Measurements from ENCODE around the gene DTNB.
"Not testable (repeated sequence)": the region's sequence is repeated elsewhere in the genome, so short reads cannot be mapped to it uniquely, and the experiment has no call there.

The DTNB gene

DNA sequence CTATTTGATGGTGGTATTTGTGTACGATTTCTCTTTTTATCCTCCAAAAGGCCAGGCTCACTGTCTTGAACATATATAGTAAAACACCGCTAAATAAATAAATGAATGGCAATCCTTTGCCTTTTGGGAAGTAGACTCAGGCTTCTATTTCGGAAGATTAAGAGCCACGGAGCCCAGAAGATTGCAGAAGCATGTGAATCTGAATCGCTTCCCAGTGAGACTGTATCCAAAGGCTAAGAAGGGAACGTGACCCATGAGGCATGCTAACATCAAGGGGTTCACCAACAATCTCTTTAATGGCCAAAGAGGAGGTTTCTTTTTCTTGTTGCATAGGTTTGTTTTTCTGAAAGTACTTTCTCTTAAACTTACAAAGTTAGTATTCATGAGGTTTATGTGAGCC lies 261.6 kb downstream of the DTNB start:
- DNase-seq = no peak

DNA sequence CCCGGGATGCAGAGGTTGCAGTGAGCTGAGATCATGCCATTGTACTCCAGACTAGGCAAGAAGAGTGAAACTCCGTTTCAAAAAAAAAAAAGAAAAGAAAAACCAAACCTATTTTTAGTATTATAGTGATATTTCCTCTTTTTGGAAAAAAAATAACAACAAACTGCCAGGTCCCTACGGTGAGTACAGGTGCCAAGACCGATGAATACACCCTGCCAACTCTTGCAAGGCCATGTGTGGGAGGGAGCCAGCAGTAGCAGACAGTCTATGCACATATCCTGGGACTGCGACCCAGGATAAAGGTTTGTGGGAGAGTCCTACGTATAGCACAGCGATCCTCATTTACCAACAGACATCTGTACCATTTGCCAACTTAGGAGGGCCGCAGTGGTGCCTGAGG lies 262.1 kb downstream of the DTNB start:
- no peak for DNase-seq

DNA sequence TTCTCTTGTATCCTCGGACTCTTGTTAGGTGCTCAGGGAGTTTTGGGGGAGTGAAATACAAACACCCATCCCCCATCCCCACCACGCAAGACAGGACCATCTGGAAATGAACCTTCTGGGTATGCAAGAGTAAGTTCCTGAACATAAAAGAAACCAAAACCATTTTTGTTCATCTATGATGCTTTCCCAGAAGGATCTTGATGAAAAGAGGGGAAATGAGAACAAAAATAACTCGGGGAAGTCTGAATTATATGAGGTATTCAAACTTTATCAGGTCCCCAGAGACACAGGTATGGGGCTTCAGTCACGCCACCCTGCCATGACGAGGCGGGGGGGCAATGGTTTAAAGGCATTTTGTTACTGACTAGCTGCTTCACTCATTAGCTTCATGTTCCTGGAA lies 263.0 kb downstream of the DTNB start:
- DNase-seq = no peak

DNA sequence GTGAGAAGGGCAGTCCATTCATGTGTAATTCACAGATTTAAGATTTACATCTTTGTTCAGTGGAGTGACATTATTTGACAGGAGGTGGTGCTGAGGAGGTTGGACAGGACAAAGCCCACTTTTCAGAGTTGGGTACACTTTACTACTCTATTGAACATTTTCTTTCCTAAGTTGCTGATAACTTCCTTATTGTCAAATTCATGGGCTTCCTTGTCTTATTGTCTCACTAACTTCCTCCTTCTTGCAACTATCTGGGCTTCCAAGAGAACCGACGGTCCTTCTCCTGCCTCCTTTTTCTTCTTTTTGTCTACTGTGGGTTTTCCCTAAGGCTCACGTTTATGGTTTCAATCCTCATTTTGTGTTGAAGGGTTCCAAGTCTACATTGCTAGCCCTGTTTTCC lies 263.9 kb downstream of the DTNB start:
- no peak for DNase-seq

DNA sequence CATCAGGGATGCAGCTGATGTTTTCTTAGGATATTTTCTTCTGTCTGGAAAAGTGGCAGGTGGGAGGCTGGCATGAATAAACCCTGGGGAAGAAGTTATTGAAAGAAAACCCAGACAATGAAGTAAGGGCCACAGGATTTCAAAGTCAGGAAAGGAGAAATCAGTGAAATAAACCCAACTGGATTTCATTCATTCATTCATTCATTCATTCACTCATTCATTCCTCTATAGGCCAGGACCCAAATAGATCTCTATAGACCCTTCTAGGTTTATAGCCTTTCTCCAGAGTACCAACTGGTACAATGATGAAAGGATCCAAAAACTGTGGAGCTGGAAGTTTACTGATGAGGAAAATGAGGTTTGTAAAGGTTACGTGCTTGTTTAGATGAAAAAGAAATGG lies 264.3 kb downstream of the DTNB start:
- no peak for DNase-seq

DNA sequence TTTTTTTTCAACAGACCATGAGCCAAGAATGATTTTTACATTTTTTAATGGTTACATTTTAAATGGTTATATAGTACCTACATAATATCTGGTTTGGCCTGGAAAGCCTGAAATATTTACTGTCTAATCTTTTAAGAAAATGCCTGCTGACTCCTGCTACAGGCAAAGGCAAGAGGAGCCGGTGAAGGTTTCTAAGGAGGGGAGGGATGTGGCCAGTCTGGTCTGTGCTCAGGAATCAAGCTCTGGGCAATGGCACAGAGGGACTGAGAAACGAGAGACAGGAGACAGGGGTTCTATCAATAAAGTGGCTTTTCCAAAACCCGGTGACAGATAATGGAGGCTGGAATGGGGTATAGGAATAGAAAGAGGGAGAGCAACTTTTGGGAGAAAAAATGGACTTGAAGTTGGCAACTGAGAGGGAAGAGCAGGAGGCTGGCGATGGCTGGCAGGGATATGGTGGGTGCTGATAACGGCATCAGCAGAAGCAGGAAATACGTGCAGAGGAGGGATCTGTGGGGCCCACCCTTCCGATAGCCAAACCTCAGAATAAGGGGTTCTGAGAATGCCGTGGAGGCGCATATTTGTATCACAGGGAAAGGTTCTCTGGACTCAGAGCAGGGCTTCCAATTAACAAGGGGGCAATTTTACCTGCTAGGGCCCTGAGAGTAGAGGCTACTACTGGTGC lies 267.6 kb downstream of the DTNB start:
- no peak for DNase-seq

DNA sequence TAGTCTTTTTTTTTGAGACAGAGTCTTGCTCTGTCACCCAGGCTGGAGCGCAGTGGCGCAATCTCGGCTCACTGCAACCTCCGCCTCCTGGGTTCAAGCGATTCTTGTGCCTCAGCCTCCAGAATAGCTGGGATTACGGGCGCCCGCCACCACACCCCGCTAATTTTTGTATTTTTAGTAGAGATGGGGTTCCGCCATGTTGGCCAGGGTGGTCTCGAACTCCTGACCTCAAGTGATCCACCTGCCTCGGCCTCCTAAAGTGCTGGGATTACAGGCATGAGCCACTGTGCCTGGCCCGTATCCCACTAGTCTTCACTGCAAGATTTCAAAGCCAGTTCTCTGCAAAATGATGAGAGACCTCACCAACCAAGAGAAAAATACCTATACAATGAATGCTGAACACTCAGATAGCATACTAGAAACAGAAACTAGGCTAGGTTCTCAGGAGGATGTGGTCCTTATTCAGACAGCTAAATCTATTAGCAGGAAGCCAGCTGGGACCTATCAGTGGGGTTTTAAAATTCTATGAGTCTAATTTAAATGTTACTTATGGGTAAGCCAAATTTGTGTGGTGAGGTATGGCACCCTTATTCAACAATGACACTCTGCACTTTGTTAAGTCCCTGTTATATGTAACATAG lies 270.1 kb downstream of the DTNB start:
- DNase-seq = not testable (repeated sequence)

DNA sequence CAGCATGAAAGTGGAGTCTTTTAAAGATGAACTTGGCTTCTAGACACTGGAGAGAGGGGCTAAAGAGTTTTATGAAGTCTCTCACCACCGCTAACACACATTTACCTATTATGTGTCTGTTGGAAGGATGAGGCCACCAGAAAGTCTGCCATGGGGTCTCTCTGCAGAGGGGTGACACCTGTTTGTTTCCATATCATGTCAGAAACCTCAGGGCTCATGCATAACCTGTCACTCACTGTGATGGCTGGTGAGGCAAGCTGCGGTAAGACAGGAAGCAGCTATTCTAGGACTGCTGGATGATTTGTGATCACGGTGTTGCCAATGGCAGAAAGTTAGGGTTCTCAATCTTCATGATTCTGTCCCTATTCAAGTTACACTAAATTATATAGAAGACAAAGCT lies 270.9 kb downstream of the DTNB start:
- DNase-seq = no peak

DNA sequence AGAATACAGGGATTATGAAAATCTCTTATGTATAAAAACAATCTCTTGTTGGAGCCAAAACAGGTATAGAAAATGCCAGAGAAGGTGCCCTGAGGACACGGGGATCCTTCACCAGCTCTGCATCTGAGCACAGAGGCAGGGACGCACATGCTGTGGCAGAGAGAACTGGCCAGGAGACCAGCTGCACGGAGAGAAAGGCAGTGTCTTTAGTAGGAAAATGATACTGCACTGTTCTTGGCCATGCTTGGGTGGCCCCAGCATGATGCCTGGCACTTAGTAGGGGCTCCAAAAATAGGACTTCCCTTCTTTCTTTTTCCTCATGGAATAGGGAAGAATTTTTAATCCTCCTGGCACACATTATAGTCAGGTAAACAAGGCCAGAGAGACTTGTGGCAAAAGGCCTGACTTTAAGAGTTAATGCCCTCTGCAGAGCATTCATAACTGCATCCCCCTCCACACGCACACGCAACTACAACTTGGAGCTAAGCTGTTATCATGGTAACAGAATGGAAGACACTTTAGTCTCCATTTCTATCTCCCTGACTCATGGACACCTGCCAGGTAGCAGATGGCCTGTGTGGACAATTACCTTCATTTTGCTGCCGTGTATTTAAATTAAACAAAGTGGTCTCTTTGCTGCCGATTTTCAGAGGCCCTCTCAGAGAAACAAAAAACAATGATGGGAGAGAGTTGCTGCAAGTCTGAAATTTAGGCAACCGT lies 271.9 kb downstream of the DTNB start:
- DNase-seq = no peak

DNA sequence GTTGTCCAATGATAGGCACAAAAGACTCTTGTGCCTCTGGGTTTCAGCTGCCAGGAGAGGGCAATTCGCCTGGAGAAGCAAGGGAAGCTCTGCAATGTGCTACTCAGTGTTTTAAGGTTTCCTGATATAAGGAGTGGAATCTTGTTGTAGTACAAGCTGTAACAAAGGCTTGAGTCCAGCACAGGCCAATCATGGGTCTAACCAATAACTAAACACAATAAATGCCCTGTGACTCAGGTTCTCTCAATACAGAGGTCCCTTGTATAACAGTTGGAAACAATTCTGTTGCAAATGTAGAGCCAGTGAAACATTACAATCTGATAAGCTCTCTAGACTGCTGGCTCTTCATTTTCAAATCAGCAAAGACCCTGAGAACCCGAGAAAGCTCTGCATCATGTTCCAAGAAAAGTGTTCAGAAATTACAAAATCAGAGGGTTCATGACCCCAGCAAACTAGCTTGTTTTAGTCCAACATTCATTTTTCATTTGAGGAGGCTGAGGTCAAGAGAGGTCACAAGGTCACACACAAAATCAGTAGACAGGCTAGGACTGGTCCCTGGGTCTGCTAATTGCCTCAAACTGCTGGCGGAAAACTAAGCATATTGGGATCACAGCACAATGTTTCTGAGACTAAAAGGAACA lies 272.7 kb downstream of the DTNB start:
- DNase-seq = no peak

DNA sequence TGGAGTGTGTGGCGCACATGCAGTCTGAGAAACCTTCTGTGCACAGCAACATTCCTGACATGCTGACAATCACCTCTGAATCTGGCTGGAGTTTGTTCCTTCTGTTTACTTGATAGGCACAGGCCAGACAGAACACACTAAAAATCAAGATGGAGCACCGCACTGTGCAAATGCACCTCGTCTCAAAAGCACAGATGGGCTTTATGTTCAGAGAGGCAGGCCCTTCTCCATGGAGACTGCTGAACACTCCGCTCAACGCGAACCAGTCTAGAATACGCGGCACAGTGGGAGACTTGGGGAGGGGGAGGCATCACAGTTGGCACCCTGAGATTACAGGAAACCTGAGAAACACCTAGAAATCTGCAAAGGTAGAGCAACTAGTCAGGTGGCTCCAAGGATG lies 273.2 kb downstream of the DTNB start:
- no peak for DNase-seq

DNA sequence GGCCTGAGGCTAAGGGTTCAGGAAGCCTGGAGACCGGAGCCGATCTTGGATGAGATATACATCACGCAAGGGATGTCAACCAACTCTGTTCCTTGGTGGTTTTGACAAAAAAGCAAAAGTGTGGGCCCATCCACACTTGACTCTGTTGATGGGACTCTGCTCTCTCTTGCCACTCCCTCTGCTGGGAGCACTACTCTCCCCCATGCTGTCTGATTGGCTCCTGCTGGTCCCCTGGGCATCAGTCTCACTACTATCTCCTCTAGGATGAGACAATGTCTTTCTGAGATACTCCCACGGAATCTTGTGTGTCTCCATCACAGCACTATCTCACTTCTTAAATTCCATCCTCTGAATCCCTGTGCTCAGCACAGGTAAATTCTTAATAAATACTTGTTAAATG lies 274.8 kb downstream of the DTNB start:
- DNase-seq = no peak

DNA sequence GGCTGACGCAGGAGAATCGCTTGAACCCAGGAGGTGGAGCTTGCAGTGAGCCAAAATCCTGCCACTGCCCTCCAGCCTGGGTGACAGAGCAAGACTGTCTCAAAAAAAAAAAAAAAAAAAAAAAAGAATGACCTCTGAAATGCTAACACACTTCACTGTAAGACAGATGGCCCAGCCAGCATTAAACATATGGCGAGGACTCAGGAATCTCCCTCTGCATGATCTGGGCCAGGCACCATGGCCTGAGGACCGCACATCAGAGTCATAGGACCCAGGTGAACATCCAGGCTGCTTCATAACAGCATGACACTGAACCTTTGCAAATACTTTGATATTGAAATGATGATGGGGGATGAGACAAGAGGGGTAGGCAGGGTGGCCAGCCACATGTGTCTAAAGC lies 275.6 kb downstream of the DTNB start:
- no peak for DNase-seq

DNA sequence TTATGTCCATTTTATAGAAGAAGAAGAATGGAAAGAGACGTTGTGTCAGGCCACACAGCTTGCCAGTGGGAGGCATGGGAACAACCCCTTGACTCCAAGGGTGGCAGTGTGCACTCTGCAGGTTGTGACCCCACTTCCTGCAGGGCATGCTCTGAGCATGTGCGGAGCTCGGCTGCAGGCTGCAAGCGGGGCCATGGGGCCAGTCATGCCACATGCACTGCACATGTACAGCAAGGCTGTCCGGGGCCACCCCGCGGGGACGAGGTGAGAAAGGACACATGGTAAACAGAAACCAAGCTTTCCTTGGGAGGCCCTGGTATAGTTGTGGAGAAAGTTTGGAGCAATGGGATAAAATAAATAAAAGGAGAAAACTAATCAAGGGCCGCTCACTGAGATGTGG lies 284.2 kb downstream of the DTNB start:
- no peak for DNase-seq

DNA sequence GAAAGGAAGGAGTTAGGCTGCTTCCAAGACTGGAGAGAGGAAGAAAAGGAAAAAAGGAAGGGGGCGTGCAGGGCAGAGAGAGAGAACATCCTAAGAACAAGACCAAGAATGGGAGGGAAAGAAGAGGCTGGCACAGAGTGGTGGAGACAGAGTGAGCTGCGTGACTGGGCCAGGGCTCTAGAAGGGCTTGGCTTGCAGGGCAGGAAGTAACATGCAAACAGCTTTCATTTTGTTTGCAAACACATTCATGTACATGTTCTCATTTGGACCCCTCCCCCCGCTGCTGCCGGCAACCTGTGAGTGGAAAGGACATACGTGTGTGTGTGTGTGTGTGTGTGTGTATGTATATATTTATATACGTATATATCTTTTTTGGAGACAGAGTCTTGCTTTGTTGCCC lies 284.9 kb downstream of the DTNB start:
- DNase-seq = no peak

DNA sequence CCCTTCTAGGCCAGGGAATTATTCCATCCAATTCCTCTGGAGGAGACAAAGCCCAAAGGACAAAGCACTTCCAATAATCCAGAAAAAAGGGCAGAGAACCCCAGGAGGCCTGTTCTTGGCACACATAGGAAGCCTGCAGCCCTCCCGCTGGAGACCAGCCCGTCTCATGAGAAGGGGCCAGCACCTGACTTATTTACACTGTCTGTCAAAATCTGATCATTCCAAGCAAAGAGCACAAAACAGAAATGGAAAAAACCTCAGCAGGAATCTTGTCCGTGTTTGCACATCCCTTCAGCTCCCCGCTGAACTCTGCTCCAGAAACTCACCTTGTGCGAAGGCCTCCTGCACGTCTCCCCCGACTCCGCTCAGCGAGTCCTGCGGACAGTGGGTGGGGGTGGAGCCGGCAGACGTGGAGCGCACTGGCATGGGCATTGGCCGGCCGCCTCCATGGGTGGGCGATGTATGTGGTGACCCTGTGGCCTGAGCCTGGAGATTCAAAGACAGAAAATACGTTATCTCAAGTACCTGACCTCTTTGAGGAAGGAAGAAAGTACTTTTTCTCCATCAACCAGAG lies 285.4 kb downstream of the DTNB start:
- no peak for DNase-seq

DNA sequence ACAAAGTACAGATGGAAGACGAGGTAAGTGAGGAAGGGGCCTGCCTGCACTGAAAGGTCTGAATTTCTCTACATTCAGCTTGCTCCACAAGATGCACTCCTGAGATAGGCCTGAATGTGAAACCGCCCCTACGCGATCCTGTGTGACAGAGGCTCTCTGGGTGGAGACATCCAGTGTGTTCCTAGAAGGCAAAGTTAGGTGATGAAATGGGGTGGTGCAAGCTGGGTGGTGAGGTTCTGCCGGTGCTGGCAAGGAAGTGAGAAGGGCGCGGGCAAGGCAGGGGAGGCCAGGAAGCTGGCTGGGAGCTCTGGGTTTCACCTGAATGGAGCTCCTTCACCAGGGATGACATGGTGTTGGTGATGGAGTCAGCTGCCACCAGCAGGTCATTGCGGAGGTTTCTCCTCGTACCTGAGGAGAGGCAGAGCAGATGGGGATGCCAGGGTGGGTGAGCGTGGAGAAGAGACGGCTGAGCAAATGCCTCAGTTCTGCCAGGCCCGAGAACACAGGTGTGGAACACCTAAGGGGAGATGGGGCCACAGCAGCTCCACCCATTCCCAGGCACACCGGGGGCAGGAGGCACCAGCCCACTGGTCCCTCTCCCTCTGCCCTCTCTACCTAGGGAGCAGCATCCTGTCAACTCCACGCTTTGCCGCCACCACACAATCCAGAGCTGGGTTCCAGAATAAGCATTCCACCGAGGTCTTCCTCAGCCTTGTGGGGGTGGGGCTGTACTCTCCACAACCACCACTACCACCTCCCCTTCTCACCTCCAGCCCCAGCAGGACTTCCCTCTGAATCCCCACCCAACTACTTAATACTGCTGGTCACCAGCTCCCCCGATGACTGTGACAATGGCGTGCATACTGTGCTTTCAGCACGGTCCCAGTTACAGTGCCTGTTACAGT lies 286.2 kb downstream of the DTNB start:
- no peak for DNase-seq

DNA sequence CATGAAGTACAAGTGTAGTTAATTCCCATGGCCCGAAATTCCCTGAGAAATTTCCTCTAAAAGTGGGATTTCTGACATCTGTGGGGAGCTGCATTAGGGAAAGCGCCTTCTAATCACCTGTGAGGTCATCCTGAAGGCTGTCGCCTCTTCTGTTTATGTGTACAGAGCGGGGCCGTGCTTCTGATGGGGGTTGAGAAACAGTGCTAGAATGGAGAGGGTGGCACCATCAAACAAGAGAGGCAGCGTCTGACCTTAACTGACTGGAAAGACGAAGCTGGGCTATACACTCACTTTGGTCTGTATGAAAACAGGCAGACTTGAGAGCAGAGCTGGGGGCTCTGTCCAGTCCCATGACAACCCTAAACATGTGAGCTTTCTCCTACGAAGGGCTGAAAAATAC lies 287.5 kb downstream of the DTNB start:
- DNase-seq = no peak

DNA sequence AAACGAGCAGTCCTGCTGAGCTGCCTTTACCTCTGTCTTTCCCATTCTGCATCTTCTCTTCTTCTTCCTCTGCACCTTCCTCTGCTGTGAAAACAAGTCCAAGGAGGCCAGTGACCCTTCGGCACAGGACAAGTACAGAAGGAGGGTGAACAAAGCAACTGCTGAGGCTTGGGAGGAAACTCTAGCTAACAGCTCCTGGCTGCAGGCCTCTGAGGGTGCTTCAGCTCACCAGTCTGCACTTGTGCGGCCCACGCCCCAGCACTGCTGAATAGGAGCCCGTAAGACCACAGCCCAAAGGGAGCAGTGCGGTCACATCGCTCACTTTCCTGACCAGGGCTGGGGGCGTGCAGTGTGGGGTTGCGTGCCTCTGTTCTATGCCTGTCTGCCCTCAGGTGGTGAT lies 289.6 kb downstream of the DTNB start:
- no peak for DNase-seq

DNA sequence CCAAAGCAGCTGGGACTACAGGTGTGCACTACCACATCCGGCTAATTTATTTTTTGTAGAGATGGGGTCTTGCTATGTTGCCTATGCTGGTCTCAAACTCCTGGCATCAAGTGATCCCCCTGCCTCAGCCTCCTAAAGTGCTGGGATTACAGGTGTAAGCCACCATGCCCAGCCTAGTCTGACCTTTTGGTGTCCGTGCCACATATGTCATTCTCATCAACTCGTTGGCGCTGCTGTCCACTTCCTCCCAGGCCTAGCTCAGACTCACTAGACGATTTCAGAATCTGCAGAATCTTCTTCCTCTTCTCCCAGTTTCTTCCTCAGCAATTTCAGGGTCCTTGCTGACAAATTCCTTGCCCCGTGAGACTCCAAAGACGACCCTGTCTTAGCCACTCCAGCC lies 291.9 kb downstream of the DTNB start:
- DNase-seq = no peak

DNA sequence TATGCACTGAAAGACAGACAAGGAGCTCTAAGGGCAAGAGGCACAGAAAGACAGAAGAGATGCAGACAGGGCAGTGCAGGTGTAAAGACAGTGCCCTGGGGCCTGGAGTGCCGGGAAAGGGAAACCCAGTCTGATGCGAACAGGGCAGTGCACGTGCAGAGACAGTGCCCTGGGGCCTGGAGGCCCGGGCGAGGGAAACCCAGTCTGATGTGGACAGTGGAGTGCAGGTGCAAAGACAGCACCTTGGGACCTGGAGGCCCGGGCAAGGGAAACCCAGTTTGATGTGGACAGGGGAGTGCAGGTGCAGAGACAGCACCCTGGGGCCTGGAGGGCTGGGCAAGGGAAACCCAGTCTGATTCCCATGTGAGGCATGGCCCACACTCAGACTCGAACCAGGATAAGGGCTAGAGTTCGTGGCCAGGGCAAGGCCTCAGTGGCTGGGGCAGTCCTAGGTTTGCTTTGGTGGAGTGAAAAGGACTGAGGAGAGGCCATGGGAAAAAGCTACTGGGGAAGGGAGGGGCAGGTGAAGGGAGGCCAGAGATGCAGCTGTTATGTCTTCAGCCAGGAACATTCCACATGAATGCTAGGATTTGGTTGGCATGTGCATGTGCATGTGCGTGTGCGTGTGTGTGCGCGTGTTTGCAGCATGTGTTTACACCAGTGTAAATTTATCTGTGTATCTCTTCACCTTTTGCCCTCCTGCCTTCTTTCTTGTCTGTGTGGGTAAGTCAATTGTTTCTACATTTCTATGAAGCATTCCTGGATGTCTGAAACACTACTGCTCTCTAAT lies 292.6 kb downstream of the DTNB start:
- no peak for DNase-seq

DNA sequence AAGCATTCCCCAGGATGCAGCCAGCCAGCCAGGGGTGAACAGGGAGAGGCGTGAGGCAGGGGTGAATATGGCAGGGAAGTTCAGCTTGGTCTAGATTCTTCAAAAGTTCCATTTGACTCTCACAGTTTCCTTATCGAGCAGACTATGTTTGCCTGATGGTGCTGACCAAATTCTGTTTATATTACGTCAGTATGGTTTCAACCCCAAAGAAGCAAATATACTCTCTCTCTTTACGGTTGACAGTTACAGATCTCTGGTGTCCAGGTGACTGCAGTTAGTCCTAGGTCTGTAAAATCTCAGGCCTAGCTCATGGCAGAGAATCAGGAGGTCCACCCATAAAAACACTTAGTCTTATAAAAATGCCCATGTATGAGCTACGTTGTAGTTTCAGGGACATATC lies 293.4 kb downstream of the DTNB start:
- no peak for DNase-seq

Data from HCEC 1CT (cell line).